Thoracic aorta (tissue), 2 donors: Measurements from ENCODE around the gene RAP1GAP2. TPM values are rescaled to one million over a fixed set of nuclear protein-coding genes. Genes with fewer than 3 reads are reported as not detected.
"Not testable (repeated sequence)": the region's sequence is repeated elsewhere in the genome, so short reads cannot be mapped to it uniquely, and the experiment has no call there.

Experiments used
- ATAC-seq: fragments of 150-250 bp; one replicate; pipeline ENCODE4 v1.8.0; 2017; ENCODE audit warnings: low read depth; ENCODE audit not compliant: insufficient number of reproducible peaks, low FRiP score
- DNase-seq: peaks from one replicate; pipeline ENCODE4 v3.0.0-alpha.2; 2020; ENCODE audit warnings: low spot score
- H3K27ac ChIP-seq, 2 donors: fragments of 200-600 bp; sonication (generic); 1 replicate in 1 of 2; 2 replicates in 1 of 2; pipeline ENCODE4 v1.5.1; 2016; ENCODE audit warnings: mild to moderate bottlenecking in 2 of 2, moderate library complexity in 2 of 2
- H3K27me3 ChIP-seq: fragments of 200-600 bp; sonication (generic); replicated peaks from 2 replicates; pipeline ENCODE4 v1.6.0; 2016; ENCODE audit warnings: mild to moderate bottlenecking; ENCODE audit not compliant: insufficient read depth
- H3K36me3 ChIP-seq: fragments of 200-600 bp; sonication (generic); one replicate; pipeline ENCODE4 v1.5.1; 2016
- H3K4me1 ChIP-seq, 2 donors: fragments of 200-600 bp; sonication (generic); 1 replicate in 1 of 2; 2 replicates in 1 of 2; pipeline versions ENCODE4 v1.5.1 to v1.6.0; 2016; ENCODE audit warnings: low read depth in 2 of 2, mild to moderate bottlenecking in 1 of 2; ENCODE audit not compliant: control insufficient read depth in 1 of 2
- H3K4me3 ChIP-seq: fragments of 200-600 bp; sonication (generic); 2 replicates; pipeline ENCODE4 v1.5.1; 2016; ENCODE audit warnings: mild to moderate bottlenecking
- H3K9me3 ChIP-seq: fragments of 200-600 bp; sonication (generic); 2 replicates; pipeline ENCODE4 v1.5.1; 2016
- CTCF ChIP-seq: fragments of 200-600 bp; sonication (generic); IDR thresholded peaks from one replicate; pipeline ENCODE4 v1.5.1; 2019; ENCODE audit warnings: antibody characterized with exemption
- total RNA-seq, 2 donors: library from RNA; depleted of rRNA; stranded (reverse); fragments of >200 nt; gene quantifications; one replicate each; pipeline versions ENCODE4 v1.1.0 to v1.2.3, GENCODE V29; 2016

The RAP1GAP2 gene
- total RNA-seq, 2 donors from 2014 or later, result 10.0 to 12.4 TPM

- Histone ChIP-seq H3K27ac (no peak overlapping the region), H3K36me3 (no peaks in the 10 kb centered on the region), H3K4me1 (peaks cover 0 to 10% of the 10 kb centered on the region in 2 donors), H3K9me3 (no peaks in the 10 kb centered on the region), H3K27me3 (no peaks in the 10 kb centered on the region), H3K4me3 (no peak overlapping the region)
- ATAC-seq (no peak), DNase-seq (no peak)
- no peak for TF ChIP-seq CTCF
Measured at GRCh38 chr17:2995377-2995776, 199.1 kb downstream of the RAP1GAP2 start.

- DNase-seq (no peak), ATAC-seq (no peak)
- H3K27ac ChIP-seq, result peak overlapping the region in 1 of 2 donors; percentile 5
Measured at GRCh38 chr17:2995886-2996809, 199.9 kb downstream of the RAP1GAP2 start.

GRCh38 chr17:2996810-2997670 is 200.8 kb downstream of the RAP1GAP2 start:
- no peak overlapping the region for H3K27ac ChIP-seq
- DNase-seq, result no peak
- ATAC-seq, result no peak

More at GRCh38 chr17:2995886-2996809, 199.9 kb downstream of the RAP1GAP2 start:
- Histone ChIP-seq H3K36me3 (no peaks in the 10 kb centered on the region), H3K9me3 (no peaks in the 10 kb centered on the region), H3K4me3 (no peak overlapping the region), H3K27me3 (no peaks in the 10 kb centered on the region), H3K4me1 (peaks cover 0 to 10% of the 10 kb centered on the region in 2 donors)
- no peak for TF ChIP-seq CTCF

DNA sequence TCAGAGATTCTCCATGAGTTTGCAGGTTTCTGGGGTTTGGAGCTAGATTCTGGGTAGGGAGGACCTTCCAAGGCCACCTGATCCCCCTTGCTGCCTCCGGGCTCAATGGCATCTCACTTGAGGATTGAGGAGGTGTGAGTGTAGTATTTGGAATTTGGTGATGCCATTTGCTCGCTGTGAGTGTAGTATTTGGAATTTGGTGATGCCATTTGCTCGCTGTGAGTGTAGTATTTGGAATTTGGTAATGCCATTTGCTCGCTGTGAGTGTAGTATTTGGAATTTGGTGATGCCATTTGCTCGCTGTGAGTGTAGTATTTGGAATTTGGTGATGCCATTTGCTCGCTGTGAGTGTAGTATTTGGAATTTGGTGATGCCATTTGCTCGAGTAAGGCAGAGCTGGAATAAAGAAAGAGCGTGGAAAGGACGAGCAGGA is 202.2 kb downstream of the RAP1GAP2 start:
- not testable (repeated sequence) for DNase-seq, H3K9me3 ChIP-seq, H3K4me3 ChIP-seq, ATAC-seq, H3K27ac ChIP-seq, H3K36me3 ChIP-seq, H3K27me3 ChIP-seq
- H3K4me1 ChIP-seq, result peaks cover 3 to 15% of the 10 kb centered on the region in 2 donors

More at GRCh38 chr17:2996810-2997670, 200.8 kb downstream of the RAP1GAP2 start:
- Histone ChIP-seq H3K4me3 (no peak overlapping the region), H3K27me3 (no peaks in the 10 kb centered on the region), H3K36me3 (no peaks in the 10 kb centered on the region), H3K4me1 (peaks cover 0 to 10% of the 10 kb centered on the region in 2 donors), H3K9me3 (no peaks in the 10 kb centered on the region)
- TF ChIP-seq CTCF, result no peak

DNA sequence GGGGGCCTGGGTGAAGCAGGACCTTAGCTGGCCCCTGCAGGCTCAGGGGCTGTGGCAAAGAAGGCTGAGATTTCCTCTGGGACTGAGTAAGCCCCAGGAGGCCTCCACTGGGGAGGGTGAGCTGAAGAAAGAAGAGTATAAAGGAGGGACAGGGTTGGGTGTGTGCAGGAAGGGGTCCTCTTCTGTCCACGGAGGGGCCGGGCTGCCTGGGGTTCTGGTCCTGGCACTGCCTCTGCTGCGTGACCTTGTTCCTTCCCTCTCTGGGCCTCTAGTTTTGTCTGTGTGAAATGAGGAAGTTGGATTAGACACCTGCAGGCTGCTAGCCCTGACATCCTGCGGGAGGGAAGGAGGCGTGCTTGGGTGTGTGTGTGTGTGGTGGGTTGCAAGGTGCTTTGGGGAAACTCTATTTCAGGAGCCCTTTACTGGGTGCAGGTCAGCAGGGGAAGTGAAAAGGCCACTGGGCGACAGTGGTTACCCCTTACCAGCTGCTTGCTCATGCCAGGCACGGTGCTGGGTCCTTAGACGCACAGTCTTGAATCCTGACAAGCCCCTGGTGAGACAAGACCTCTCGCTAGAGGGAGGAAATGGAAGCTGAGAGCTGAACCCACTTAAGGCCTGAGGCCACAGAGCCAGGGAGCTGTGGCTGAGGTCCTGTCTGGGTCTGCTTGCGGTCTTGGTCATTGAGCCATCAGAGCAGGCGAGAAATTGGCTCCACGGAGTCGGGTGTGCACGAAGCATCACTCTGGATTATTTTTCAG is 206.5 kb downstream of the RAP1GAP2 start:
- Histone ChIP-seq H3K4me1 (peaks cover 16 to 21% of the 10 kb centered on the region in 2 donors), H3K36me3 (no peaks in the 10 kb centered on the region), H3K27ac (peak overlapping the region in 1 of 2 donors; percentile 80), H3K4me3 (no peak overlapping the region), H3K27me3 (no peaks in the 10 kb centered on the region), H3K9me3 (no peaks in the 10 kb centered on the region)
- no peak for TF ChIP-seq CTCF
- no peak for ATAC-seq
- DNase-seq, result no peak
